HG03521 (cell line): ENCODE results near the gene TACC2.

Experiments used
- ATAC-seq: cut with Tn5 transposase; IDR thresholded peaks from one replicate; pipeline ENCODE4 v1.9.1; 2021; ENCODE audit warnings: mild to moderate bottlenecking, moderate library complexity; ENCODE audit not compliant: unreplicated experiment

TACC2 gene

GRCh38 chr10:122208571-122209430 lies 219.8 kb downstream of the TACC2 start:
- ATAC-seq, result no peak

GRCh38 chr10:122210481-122211265 lies 221.7 kb downstream of the TACC2 start:
- ATAC-seq, result no peak

- ATAC-seq, result no peak
These were observed 224.4 kb downstream of the TACC2 start for GRCh38 chr10:122213364-122213763.

GRCh38 chr10:122213766-122214165 lies 224.8 kb downstream of the TACC2 start:
- no peak for ATAC-seq

GRCh38 chr10:122216047-122216446 lies 227.1 kb downstream of the TACC2 start:
- no peak for ATAC-seq

GRCh38 chr10:122219340-122219739 lies 230.4 kb downstream of the TACC2 start:
- no peak for ATAC-seq

GRCh38 chr10:122220736-122221135 lies 231.8 kb downstream of the TACC2 start:
- ATAC-seq, result no peak

- ATAC-seq, result no peak
These were observed 233.0 kb downstream of the TACC2 start for GRCh38 chr10:122221958-122222357.

GRCh38 chr10:122222638-122223037 lies 233.7 kb downstream of the TACC2 start:
- ATAC-seq, result no peak

GRCh38 chr10:122224159-122224558 lies 235.2 kb downstream of the TACC2 start:
- no peak for ATAC-seq

- no peak for ATAC-seq
These were observed 236.4 kb downstream of the TACC2 start for GRCh38 chr10:122225330-122225729.

- ATAC-seq, result no peak
These were observed 238.8 kb downstream of the TACC2 start for GRCh38 chr10:122227754-122228153.

GRCh38 chr10:122229666-122230065 lies 240.7 kb downstream of the TACC2 start:
- no peak for ATAC-seq

- ATAC-seq, result no peak
These were observed 241.3 kb downstream of the TACC2 start for GRCh38 chr10:122230222-122230621.

GRCh38 chr10:122232769-122233168 lies 243.8 kb downstream of the TACC2 start:
- no peak for ATAC-seq

- ATAC-seq, result no peak
These were observed 244.9 kb downstream of the TACC2 start for GRCh38 chr10:122233857-122234348.

- no peak for ATAC-seq
These were observed 245.5 kb downstream of the TACC2 start for GRCh38 chr10:122234416-122234815.

GRCh38 chr10:122236690-122237306 lies 247.8 kb downstream of the TACC2 start:
- ATAC-seq, result no peak

- ATAC-seq, result no peak
These were observed 248.5 kb downstream of the TACC2 start for GRCh38 chr10:122237331-122237990.

- no peak for ATAC-seq
These were observed 250.8 kb downstream of the TACC2 start for GRCh38 chr10:122239578-122240257.
